ENCODE measurements around the gene CNTN1. TPM values are rescaled to one million over a fixed set of nuclear protein-coding genes. Genes with fewer than 3 reads are reported as not detected.

Gene CNTN1
- total and polyA plus RNA-seq, 10 of the 15 experiments (the other 5 are each of a cell fraction or from before 2014, with no cell fraction given): 0.06 to 0.14 TPM; not detected in 8

GRCh38 chr12:40898505-40898904 is 206.3 kb downstream of the CNTN1 start (continued):
- no peak for TF ChIP-seq E2F8 (IDR thresholded peaks at IDR 0.05; ENCODE audit: low read depth, partially characterized antibody)

GRCh38 chr12:40903040-40903439 is 210.8 kb downstream of the CNTN1 start:
- ChIA-PET POLR2A (no interaction called here), CTCF (no interaction called here), RAD21 (ENCODE audit: unreplicated experiment) (interaction anchor here (0.6 kb wide), 1 partner anchor 1122 kb away, joined by 3 read pairs; no protein-coding TSS in a partner anchor), SMC1A (ENCODE audit: uncharacterized antibody, unreplicated experiment) (no interaction called here)
- no TSS peak for BruUV-seq (replicated peaks)
- in situ Hi-C loops (cut with MboI) (no loop called here), intact Hi-C loops (cut with micrococcal nuclease; ENCODE audit: unreplicated experiment) (no loop called here)
- no peak for DNase-seq (ENCODE audit: low read depth, low spot score)
- H3K9me3 ChIP-seq (replicated peaks; ENCODE audit: control insufficient read depth, insufficient read depth, low read length): no peaks in the 10 kb centered on the region
- WGBS (ENCODE audit: insufficient coverage, insufficient replicate concordance, low lambda C conversion rate, missing lambda C conversion rate): 0% methylated on average over 1 of the region's 1 CpG
- H3K4me2 ChIP-seq (ENCODE audit: control insufficient read depth, insufficient read depth): no peak overlapping the region
- no peak overlapping the region for H3K4me3 ChIP-seq
- no peaks in the 10 kb centered on the region for H3K79me2 ChIP-seq (ENCODE audit: control insufficient read depth, insufficient read depth, low read length)
- H3K27ac ChIP-seq (ENCODE audit: control insufficient read depth, insufficient read depth): no peak overlapping the region
- no peak overlapping the region for H3K9ac ChIP-seq (ENCODE audit: control insufficient read depth, insufficient read depth, low read length)
- ATAC-seq: no peak
- no peaks in the 10 kb centered on the region for H3K27me3 ChIP-seq (replicated peaks in 1 of 2; ENCODE audit: control insufficient read depth in 2 of 2, insufficient read depth in 2 of 2, low read length in 1 of 2)
- FAIRE-seq: no peak
- no peak overlapping the region for H2AFZ ChIP-seq (ENCODE audit: control insufficient read depth, low read depth, low read length)
- no peaks in the 10 kb centered on the region for H3K36me3 ChIP-seq (ENCODE audit: control insufficient read depth in 2 of 2, insufficient read depth in 2 of 2, low read length in 1 of 2)
- no peaks in the 10 kb centered on the region; the same call in 1 of the 2 replicates for H3K4me1 ChIP-seq (ENCODE audit: control insufficient read depth, insufficient read depth, low read length)
- H4K20me1 ChIP-seq (ENCODE audit: control insufficient read depth, insufficient read depth): no peaks in the 10 kb centered on the region
- TF ChIP-seq SREBF2 (IDR thresholded peaks at IDR 0.05; ENCODE audit: low read length): no peak
- TF ChIP-seq ZBTB11 (CRISPR knock-in tag; IDR thresholded peaks at IDR 0.05): no peak
- no peak for TF ChIP-seq NFYA (IDR thresholded peaks at IDR 0.05; ENCODE audit: borderline replicate concordance, low read depth, low read length)
- TF ChIP-seq ZNF217 (IDR thresholded peaks at IDR 0.05): no peak
- TF ChIP-seq RBBP5 (conservative IDR thresholded peaks at IDR 0.05): no peak
- no peak for TF ChIP-seq YY1 (IDR thresholded peaks at IDR 0.05; ENCODE audit: low read depth, low read length)
- no peak for TF ChIP-seq PAX5 (IDR thresholded peaks at IDR 0.05; ENCODE audit: borderline replicate concordance, low read depth, low read length)
- no peak for TF ChIP-seq MXI1 (IDR thresholded peaks at IDR 0.05; ENCODE audit: low read depth, low read length)
- TF ChIP-seq ZBTB33 (IDR thresholded peaks at IDR 0.05): no peak
- TF ChIP-seq FOXM1 (IDR thresholded peaks at IDR 0.05; ENCODE audit: low read depth, low read length): no peak
- no peak for TF ChIP-seq IRF4 (IDR thresholded peaks at IDR 0.05; ENCODE audit: low read depth, low read length)
- no peak for TF ChIP-seq STAT1 (conservative IDR thresholded peaks at IDR 0.05)
- TF ChIP-seq HDGF (IDR thresholded peaks at IDR 0.05): no peak
- TF ChIP-seq RELA (IDR thresholded peaks at IDR 0.05; ENCODE audit: borderline replicate concordance, partially characterized antibody): no peak
- TF ChIP-seq HCFC1 (IDR thresholded peaks at IDR 0.05; ENCODE audit: low read length): no peak
